ENCODE data around the gene DENND10.

GRCh38 chr10:119161680-119162451 lies 58.0 kb downstream of the DENND10 start:
- TF ChIP-seq CTCF (IDR thresholded peaks at IDR 0.05) (no peak), POLR2A (IDR thresholded peaks at IDR 0.05) (no peak)
